Measurements from ENCODE around the gene PHACTR2. TPM values are rescaled to one million over a fixed set of nuclear protein-coding genes. Genes with fewer than 3 reads are reported as not detected.

The PHACTR2 gene
- total RNA-seq, 4 donors from 2014 or later, result 76.2 to 110 (median 98.2) TPM

GRCh38 chr6:143746202-143747119 is 68.7 kb downstream of the PHACTR2 start:
- no peak overlapping the region for H3K4me3 ChIP-seq
- no peaks in the 10 kb centered on the region for H3K27me3 ChIP-seq
- DNase-seq (ENCODE audit: low spot score in 2 of 2), result no peak
- H3K4me1 ChIP-seq, result peaks cover 0 to 62% (median 29%) of the 10 kb centered on the region in 4 donors
- 75 to 78% methylated on average over 12 of the region's 12 CpGs for WGBS, 2 donors
- no peaks in the 10 kb centered on the region for H3K36me3 ChIP-seq
- H3K27ac ChIP-seq, result peak overlapping the region in 2 of 4 donors; percentile 31 to 78
- no peaks in the 10 kb centered on the region for H3K9me3 ChIP-seq
- TF ChIP-seq EP300 (IDR thresholded peaks at IDR 0.05) (no peak), CTCF (IDR thresholded peaks at IDR 0.05) (no peak), POLR2A (IDR thresholded peaks at IDR 0.05) (no peak)

- TF ChIP-seq CTCF (IDR thresholded peaks at IDR 0.05) (no peak), POLR2A (IDR thresholded peaks at IDR 0.05) (no peak), EP300 (IDR thresholded peaks at IDR 0.05) (no peak)
- no peaks in the 10 kb centered on the region for H3K27me3 ChIP-seq
- no peak for DNase-seq (ENCODE audit: low spot score in 2 of 2)
- no peaks in the 10 kb centered on the region for H3K36me3 ChIP-seq
- H3K9me3 ChIP-seq, result no peaks in the 10 kb centered on the region
- no peak overlapping the region for H3K4me3 ChIP-seq
- H3K4me1 ChIP-seq, result peaks cover 0 to 56% (median 29%) of the 10 kb centered on the region in 4 donors
- peak overlapping the region in 1 of 4 donors; percentile 12 for H3K27ac ChIP-seq
- WGBS, 2 donors, result 83 to 87% methylated on average over 8 of the region's 8 CpGs
These were observed 69.6 kb downstream of the PHACTR2 start for GRCh38 chr6:143747347-143747842.

GRCh38 chr6:143749891-143750290 is 72.1 kb downstream of the PHACTR2 start:
- Histone ChIP-seq H3K9me3 (no peaks in the 10 kb centered on the region), H3K27me3 (no peaks in the 10 kb centered on the region), H3K4me1 (peaks cover 0 to 34% (median 13%) of the 10 kb centered on the region in 4 donors), H3K27ac (no peak overlapping the region), H3K4me3 (no peak overlapping the region), H3K36me3 (no peaks in the 10 kb centered on the region)
- no peak for DNase-seq (ENCODE audit: low spot score in 2 of 2)
- TF ChIP-seq CTCF (IDR thresholded peaks at IDR 0.05) (no peak), POLR2A (IDR thresholded peaks at IDR 0.05) (no peak), EP300 (IDR thresholded peaks at IDR 0.05) (no peak)
- 74 to 81% methylated on average over 1 of the region's 1 CpG for WGBS, 2 donors

- Histone ChIP-seq H3K27me3 (no peaks in the 10 kb centered on the region), H3K4me1 (peaks cover 0 to 24% (median 4%) of the 10 kb centered on the region in 4 donors), H3K27ac (peak overlapping the region in 1 of 4 donors; percentile 38), H3K36me3 (peaks cover 0 to 3% (median 0%) of the 10 kb centered on the region in 3 donors), H3K9me3 (no peaks in the 10 kb centered on the region), H3K4me3 (no peak overlapping the region)
- TF ChIP-seq CTCF (IDR thresholded peaks at IDR 0.05), result no peak
- no peak for TF ChIP-seq EP300 (IDR thresholded peaks at IDR 0.05)
- no peak for TF ChIP-seq POLR2A (IDR thresholded peaks at IDR 0.05)
- DNase-seq (ENCODE audit: low spot score in 2 of 2), result no peak
- 42 to 53% methylated on average over 3 of the region's 3 CpGs for WGBS, 2 donors
These were observed 73.1 kb downstream of the PHACTR2 start for GRCh38 chr6:143750877-143751276.

GRCh38 chr6:143752459-143752858 is 74.7 kb downstream of the PHACTR2 start:
- Histone ChIP-seq H3K27ac (no peak overlapping the region), H3K4me1 (peaks cover 0 to 8% (median 0%) of the 10 kb centered on the region in 4 donors), H3K9me3 (no peaks in the 10 kb centered on the region), H3K27me3 (no peaks in the 10 kb centered on the region), H3K36me3 (peaks cover 0 to 5% (median 0%) of the 10 kb centered on the region in 3 donors), H3K4me3 (no peak overlapping the region)
- TF ChIP-seq EP300 (IDR thresholded peaks at IDR 0.05) (no peak), CTCF (IDR thresholded peaks at IDR 0.05) (no peak), POLR2A (IDR thresholded peaks at IDR 0.05) (no peak)
- WGBS, 2 donors, result 55 to 70% methylated on average over 2 of the region's 2 CpGs
- no peak for DNase-seq (ENCODE audit: low spot score in 2 of 2)

Measured in tibial nerve (tissue), 4 donors.